NT2/D1 (cell line): Measurements from ENCODE around the gene PTCRA.

Experiments
- SUZ12 ChIP-seq: IDR thresholded peaks from 2 replicates; pipeline ENCODE4 v1.6.1; 2011; ENCODE audit not compliant: insufficient read length, insufficient read depth; ENCODE audit errors: extremely low read depth
- YY1 ChIP-seq: IDR thresholded peaks from 2 replicates; pipeline ENCODE4 v1.6.1; 2011; ENCODE audit not compliant: insufficient read length, insufficient read depth
- ZNF274 ChIP-seq: IDR thresholded peaks from 2 replicates; pipeline ENCODE4 v1.6.1; 2011; ENCODE audit warnings: mild to moderate bottlenecking, low read depth, low read length

DNA sequence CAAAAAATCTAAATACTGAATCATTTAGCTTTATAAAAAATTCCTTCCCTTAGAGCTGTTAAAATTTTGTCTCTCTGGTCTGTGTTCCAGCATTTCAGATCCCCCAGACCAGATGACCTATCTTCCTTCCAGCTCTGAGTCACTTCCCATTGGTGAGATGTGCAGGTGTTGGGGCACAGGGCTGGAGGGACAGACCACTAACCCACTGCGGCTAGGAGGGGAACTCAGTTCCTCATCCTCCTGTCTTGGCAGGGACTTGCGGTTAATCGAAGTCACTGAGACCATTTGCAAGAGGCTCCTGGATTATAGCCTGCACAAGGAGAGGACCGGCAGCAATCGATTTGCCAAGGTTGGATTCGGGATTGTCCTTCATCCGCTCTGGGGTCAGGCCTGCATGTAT, 19.5 kb downstream of the PTCRA start:
- TF ChIP-seq YY1: no peak
- TF ChIP-seq SUZ12: no peak
- no peak for TF ChIP-seq ZNF274
